UCSD-AML1 (cell line): ENCODE data around the gene CPXM2.

Experiments
- DNase-seq: peaks from one replicate; lab custom pipeline; 2025; ENCODE audit not compliant: unreplicated experiment; lab: John Stamatoyannopoulos, UW

Gene CPXM2

GRCh38 chr10:123878666-123879303 lies 12.8 kb downstream of the CPXM2 start:
- no peak for DNase-seq

GRCh38 chr10:123870260-123870659 lies 21.3 kb downstream of the CPXM2 start:
- DNase-seq, result no peak

- no peak for DNase-seq
Observed at GRCh38 chr10:123869020-123869414, 22.6 kb downstream of the CPXM2 start.

- no peak for DNase-seq
Observed at GRCh38 chr10:123868038-123869019, 23.3 kb downstream of the CPXM2 start.

GRCh38 chr10:123865880-123866279 lies 25.7 kb downstream of the CPXM2 start:
- no peak for DNase-seq

- DNase-seq, result no peak
Observed at GRCh38 chr10:123865350-123865749, 26.3 kb downstream of the CPXM2 start.

- no peak for DNase-seq
Observed at GRCh38 chr10:123864923-123865322, 26.7 kb downstream of the CPXM2 start.

- no peak for DNase-seq
Observed at GRCh38 chr10:123863721-123864482, 27.7 kb downstream of the CPXM2 start.

- DNase-seq, result no peak
Observed at GRCh38 chr10:123863183-123863575, 28.4 kb downstream of the CPXM2 start.

- no peak for DNase-seq
Observed at GRCh38 chr10:123862421-123863182, 29.0 kb downstream of the CPXM2 start.

- DNase-seq, result no peak
Observed at GRCh38 chr10:123860856-123861255, 30.8 kb downstream of the CPXM2 start.

- no peak for DNase-seq
Observed at GRCh38 chr10:123860209-123860608, 31.4 kb downstream of the CPXM2 start.

GRCh38 chr10:123859653-123860050 lies 32.0 kb downstream of the CPXM2 start:
- DNase-seq, result no peak

- no peak for DNase-seq
Observed at GRCh38 chr10:123858907-123859652, 32.5 kb downstream of the CPXM2 start.

- no peak for DNase-seq
Observed at GRCh38 chr10:123858077-123858681, 33.4 kb downstream of the CPXM2 start.

- no peak for DNase-seq
Observed at GRCh38 chr10:123857616-123858015, 34.0 kb downstream of the CPXM2 start.

- DNase-seq, result no peak
Observed at GRCh38 chr10:123855008-123855684, 36.5 kb downstream of the CPXM2 start.

- no peak for DNase-seq
Observed at GRCh38 chr10:123854498-123854897, 37.1 kb downstream of the CPXM2 start.

- DNase-seq, result no peak
Observed at GRCh38 chr10:123854003-123854402, 37.6 kb downstream of the CPXM2 start.
